Testis (tissue), 2 donors: ENCODE measurements around the gene XG.

Experiments
- POLR2A ChIP-seq: fragments of 450-650 bp; IDR thresholded peaks from one replicate; pipeline ENCODE4 v1.6.1; 2017; ENCODE audit warnings: antibody characterized with exemption, mild to moderate bottlenecking, moderate library complexity
- TF ChIP-seq, protein P1 (sequence below), 3 experiments: fragments of 450-650 bp in 2 of 3; fragments of 200-600 bp in 1 of 3; sonication (generic) in 1 of 3; IDR thresholded peaks; one replicate each; pipeline ENCODE4 v1.5.1; 2016 to 2019; ENCODE audit warnings: antibody characterized with exemption in 3 of 3, mild to moderate bottlenecking in 2 of 3, moderate library complexity in 1 of 3

DNA sequence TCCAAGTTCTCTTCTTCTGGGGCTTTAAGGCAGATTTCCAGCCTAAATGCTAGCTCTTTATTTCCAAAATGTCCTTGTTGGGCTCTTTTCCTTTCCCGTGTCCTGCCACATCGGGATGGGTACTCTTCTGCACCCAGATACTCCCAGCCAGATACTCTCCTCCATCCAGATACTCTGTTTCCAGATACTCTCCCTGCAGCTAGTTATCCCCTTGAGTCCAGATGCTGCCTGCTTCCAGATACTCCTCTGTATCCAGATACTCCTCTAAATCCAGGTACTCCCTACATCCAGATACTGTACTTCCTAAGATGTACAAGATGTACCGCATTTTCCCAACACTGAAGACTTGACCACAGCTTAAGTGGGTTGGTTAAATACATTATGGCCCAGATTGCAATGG lies 10.5 kb upstream of the XG start:
- TF ChIP-seq, protein P1, sequence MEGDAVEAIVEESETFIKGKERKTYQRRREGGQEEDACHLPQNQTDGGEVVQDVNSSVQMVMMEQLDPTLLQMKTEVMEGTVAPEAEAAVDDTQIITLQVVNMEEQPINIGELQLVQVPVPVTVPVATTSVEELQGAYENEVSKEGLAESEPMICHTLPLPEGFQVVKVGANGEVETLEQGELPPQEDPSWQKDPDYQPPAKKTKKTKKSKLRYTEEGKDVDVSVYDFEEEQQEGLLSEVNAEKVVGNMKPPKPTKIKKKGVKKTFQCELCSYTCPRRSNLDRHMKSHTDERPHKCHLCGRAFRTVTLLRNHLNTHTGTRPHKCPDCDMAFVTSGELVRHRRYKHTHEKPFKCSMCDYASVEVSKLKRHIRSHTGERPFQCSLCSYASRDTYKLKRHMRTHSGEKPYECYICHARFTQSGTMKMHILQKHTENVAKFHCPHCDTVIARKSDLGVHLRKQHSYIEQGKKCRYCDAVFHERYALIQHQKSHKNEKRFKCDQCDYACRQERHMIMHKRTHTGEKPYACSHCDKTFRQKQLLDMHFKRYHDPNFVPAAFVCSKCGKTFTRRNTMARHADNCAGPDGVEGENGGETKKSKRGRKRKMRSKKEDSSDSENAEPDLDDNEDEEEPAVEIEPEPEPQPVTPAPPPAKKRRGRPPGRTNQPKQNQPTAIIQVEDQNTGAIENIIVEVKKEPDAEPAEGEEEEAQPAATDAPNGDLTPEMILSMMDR (IDR thresholded peaks at IDR 0.05) = no peak
- TF ChIP-seq POLR2A = no peak
